ENCODE data around the gene KRT86. TPM values are rescaled to one million over a fixed set of nuclear protein-coding genes. Genes with fewer than 3 reads are reported as not detected.

KRT86 gene
- total and polyA plus RNA-seq, 2 of the 8 experiments (the other 6 are each of a cell fraction or from before 2014, with no cell fraction given), result 0.12 TPM; not detected in 1

DNA sequence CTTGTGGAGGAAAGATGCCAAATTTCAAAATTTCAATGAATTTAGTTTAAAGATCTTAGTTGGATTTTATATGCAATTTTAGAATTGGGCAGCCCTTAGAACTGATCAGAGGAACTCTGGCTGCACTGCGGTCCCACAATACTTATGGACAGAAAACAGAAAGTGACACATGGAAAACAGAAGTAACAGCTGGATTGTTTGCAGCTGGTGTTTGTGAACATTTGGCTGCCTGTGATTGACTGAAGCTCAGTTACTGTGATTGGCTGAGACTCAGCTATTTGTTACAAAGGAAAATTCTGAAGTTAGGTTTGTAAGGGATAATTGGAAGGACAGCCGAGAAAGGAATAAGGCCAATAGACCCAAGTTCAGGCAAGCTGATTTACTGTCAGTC is 10.0 kb upstream of the KRT86 start:
- no peak for FAIRE-seq
- no peak overlapping the region for H2BK5ac ChIP-seq (ENCODE audit: low read depth, low read length)
- no peak overlapping the region for H2BK12ac ChIP-seq (ENCODE audit: low read depth, low read length)
- H3K4me1 ChIP-seq (replicated peaks in 1 of 4; ENCODE audit: control insufficient read depth in 3 of 4, insufficient read depth in 4 of 4, low read length in 3 of 4), result peaks cover 0 to 6% (median 0%) of the 10 kb centered on the region in 4 experiments; a peak in 2 of 7 replicates
- CTCF ChIA-PET (ENCODE audit: partially characterized antibody), result interaction anchor here (1.0 to 7.0 kb wide), 13 partner anchors 13 to 615 kb away, joined by 3 to 87 read pairs (median 4); partner anchors contain the start of gene KRT86
- H4K8ac ChIP-seq (ENCODE audit: extremely low read depth, insufficient read depth, low read length), result no peak overlapping the region
- no peak overlapping the region for H3K4ac ChIP-seq (replicated peaks; ENCODE audit: insufficient read length, low read depth, low read length)
- H2BK120ac ChIP-seq (replicated peaks; ENCODE audit: low read depth, low read length), result no peak overlapping the region
- peaks cover 2 to 7% of the 10 kb centered on the region in 2 experiments; a peak in 2 of 4 replicates for H3K9me3 ChIP-seq (ENCODE audit: insufficient read depth in 2 of 2, low read depth in 1 of 2, low read length in 1 of 2)
- H3K4me3 ChIP-seq (ENCODE audit: extremely low read depth in 1 of 4, insufficient read depth in 2 of 4, low read depth in 3 of 4, low read length in 4 of 4), result no peak overlapping the region
- no peak overlapping the region for H2AK5ac ChIP-seq (ENCODE audit: low read depth, low read length)
- no peak overlapping the region for H3K18ac ChIP-seq (ENCODE audit: extremely low read depth, low read length)
- no peak overlapping the region for H2AFZ ChIP-seq (ENCODE audit: low read length)
- H4K20me1 ChIP-seq (replicated peaks in 1 of 2; ENCODE audit: control insufficient read depth in 1 of 2, insufficient read depth in 2 of 2, low read length in 2 of 2), result no peaks in the 10 kb centered on the region
- no peaks in the 10 kb centered on the region for H3K79me2 ChIP-seq (ENCODE audit: control insufficient read depth in 1 of 2, insufficient read depth in 2 of 2, low read length in 2 of 2)
- H3K23me2 ChIP-seq (ENCODE audit: low read depth, low read length), result no peaks in the 10 kb centered on the region
- no peak overlapping the region for H2BK15ac ChIP-seq (ENCODE audit: low read length)
- H4K5ac ChIP-seq (ENCODE audit: insufficient read length, low read depth, low read length), result no peak overlapping the region
- WGBS, 2 experiments (ENCODE audit: extremely low coverage in 1 of 2, insufficient coverage in 1 of 2, insufficient read length in 1 of 2, insufficient replicate concordance in 2 of 2, low coverage in 1 of 2, low lambda C conversion rate in 2 of 2, missing lambda C conversion rate in 1 of 2), result 90% methylated on average over 2 of the region's 2 CpGs; no CpG with 5 or more reads in 1 of the 2 experiments
- peaks cover 1 to 4% (median 4%) of the 10 kb centered on the region in 4 experiments; a peak in 5 of 7 replicates for H3K27me3 ChIP-seq (replicated peaks in 1 of 4; ENCODE audit: control insufficient read depth in 3 of 4, extremely low read depth in 1 of 4, insufficient read depth in 3 of 4, low read length in 3 of 4)
- no peak overlapping the region for H3K23ac ChIP-seq (ENCODE audit: insufficient read length)
- H3K36me3 ChIP-seq (ENCODE audit: control insufficient read depth in 2 of 4, insufficient read depth in 4 of 4, low read length in 3 of 4), result no peaks in the 10 kb centered on the region
- H2BK20ac ChIP-seq (ENCODE audit: low read length), result no peak overlapping the region
- H3K14ac ChIP-seq (ENCODE audit: insufficient read length), result no peak overlapping the region
- POLR2A ChIA-PET (ENCODE audit: partially characterized antibody), result interaction anchor here (0.8 to 1.1 kb wide), 2 partner anchors 12 to 27 kb away, joined by 3 read pairs; no protein-coding TSS in a partner anchor
- no peak overlapping the region for H3K4me2 ChIP-seq (ENCODE audit: insufficient read depth in 1 of 2, low read depth in 2 of 2, low read length in 2 of 2)
- no peak overlapping the region for H3K56ac ChIP-seq (replicated peaks; ENCODE audit: insufficient read length, low read depth, low read length)
- H4K91ac ChIP-seq (replicated peaks; ENCODE audit: insufficient read length, low read length), result no peak overlapping the region
- no peak overlapping the region for H3K9ac ChIP-seq (replicated peaks in 1 of 4; ENCODE audit: extremely low read depth in 1 of 4, low read depth in 3 of 4, low read length in 3 of 4)
- no peak overlapping the region for H3K27ac ChIP-seq (ENCODE audit: low read depth, low read length)
- DNase-seq (ENCODE audit: low read depth in 1 of 2, low spot score in 2 of 2), result no peak
- no peaks in the 10 kb centered on the region for H3K79me1 ChIP-seq (ENCODE audit: low read depth, low read length)
- TF ChIP-seq JUND (IDR thresholded peaks at IDR 0.05; ENCODE audit: low read length), result no peak
- TF ChIP-seq TAF7 (optimal IDR thresholded peaks at IDR 0.05; ENCODE audit: borderline replicate concordance, low read depth, low read length), result no peak
- TF ChIP-seq BRCA1 (IDR thresholded peaks at IDR 0.05; ENCODE audit: low read depth, low read length), result no peak
- TF ChIP-seq POLR2A (IDR thresholded peaks at IDR 0.05; ENCODE audit: control extremely low read depth in 1 of 2, low read depth in 2 of 2, low read length in 2 of 2), result no peak
- TF ChIP-seq ZNF274 (IDR thresholded peaks at IDR 0.05; ENCODE audit: borderline replicate concordance, extremely low read depth, low read length), result no peak
